NCI-H1105 treated with DMSO at 0.1 percent for 48 hours (cell line): ENCODE results near the gene TBC1D4.
"Not testable (repeated sequence)": the region's sequence is repeated elsewhere in the genome, so short reads cannot be mapped to it uniquely, and the experiment has no call there.

Experiments
- DNase-seq: peaks from one replicate; lab custom pipeline; 2025; lab: John Stamatoyannopoulos, UW

The TBC1D4 gene

DNA sequence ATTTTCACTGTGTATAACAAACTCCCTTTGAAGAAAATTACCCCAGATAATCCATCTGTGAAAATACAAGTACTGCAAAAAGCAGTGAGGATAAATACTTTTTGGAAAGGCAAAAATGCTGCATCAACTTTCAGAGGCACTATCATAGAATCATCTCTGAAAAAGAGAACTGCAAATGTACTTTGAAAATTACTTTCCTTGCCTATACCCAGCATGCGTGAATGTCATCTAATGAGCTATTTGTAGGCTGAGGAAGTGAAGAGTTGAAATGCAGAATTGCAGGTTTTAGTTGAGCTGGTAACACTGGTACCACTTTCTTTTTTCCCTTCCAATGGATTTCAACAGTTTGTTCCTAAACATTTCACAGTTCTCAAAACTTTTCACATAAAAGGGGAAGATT lies 196.7 kb downstream of the TBC1D4 start:
- DNase-seq = no peak

DNA sequence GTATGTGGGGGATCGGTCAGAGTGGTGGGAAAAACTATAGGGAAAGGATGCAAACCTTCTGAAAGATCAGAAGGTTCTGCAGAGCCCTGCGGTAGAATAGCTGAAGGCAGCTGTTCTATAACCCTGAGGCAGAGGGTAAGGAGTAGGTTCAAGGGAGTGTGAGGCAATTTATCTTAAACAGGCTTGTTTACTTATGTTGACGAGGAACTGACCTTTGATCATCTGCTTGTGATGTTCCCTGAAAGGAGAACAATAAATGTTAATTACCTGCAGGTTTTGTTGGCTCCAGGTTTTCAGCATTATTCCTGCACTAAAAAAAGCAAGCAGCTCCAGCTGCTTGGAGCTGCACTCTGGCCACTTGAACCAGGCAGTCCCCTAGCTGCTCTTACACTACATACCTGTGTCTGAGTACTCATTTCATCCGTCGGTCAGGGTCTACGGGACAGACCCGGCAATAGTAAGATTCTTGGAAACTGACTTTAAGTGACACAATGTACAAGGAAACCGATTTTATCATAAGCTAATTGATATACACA lies 202.1 kb downstream of the TBC1D4 start:
- DNase-seq = no peak

DNA sequence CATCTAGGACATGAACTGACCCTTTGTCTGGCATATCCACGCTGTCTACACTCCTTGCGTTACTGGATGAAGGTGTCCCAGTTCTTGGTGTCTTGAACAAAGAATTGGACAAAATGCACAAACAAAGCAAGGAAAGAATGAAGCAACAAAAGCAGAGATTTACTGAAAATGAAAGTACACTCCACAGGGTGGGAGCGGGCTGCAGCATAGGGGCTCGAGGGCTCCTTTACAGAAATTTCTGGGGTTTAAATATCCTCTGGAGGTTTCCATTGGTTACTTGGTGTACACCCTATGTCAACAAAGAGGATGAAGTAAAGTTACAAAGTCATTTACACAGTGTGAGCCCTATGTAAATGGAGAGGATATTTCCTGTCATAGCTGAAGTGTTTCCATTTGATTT lies 208.3 kb downstream of the TBC1D4 start:
- DNase-seq = not testable (repeated sequence)

- no peak for DNase-seq
Observed at GRCh38 chr13:75271846-75272245, 210.1 kb downstream of the TBC1D4 start.

- DNase-seq = not testable (repeated sequence)
Observed at GRCh38 chr13:75268481-75268880, 213.5 kb downstream of the TBC1D4 start.

DNA sequence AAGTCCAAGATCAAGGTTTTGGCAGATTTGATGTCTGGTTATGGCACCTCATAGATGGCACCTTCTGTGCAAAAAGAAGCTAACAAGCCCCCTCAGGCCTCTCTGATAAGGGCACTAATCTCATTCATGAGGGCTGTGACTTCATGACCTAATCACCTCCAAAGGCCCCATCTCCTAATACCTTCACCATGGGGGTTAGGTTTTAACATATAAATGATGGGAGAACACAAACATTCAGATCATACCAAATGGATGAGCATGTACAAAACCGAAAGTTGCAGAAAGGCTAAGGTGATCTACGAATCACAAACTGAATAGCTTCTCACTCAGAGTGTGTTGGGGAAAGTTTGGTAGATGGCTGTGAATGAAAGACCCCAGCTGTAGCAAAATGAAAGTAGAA lies 217.4 kb downstream of the TBC1D4 start:
- no peak for DNase-seq

DNA sequence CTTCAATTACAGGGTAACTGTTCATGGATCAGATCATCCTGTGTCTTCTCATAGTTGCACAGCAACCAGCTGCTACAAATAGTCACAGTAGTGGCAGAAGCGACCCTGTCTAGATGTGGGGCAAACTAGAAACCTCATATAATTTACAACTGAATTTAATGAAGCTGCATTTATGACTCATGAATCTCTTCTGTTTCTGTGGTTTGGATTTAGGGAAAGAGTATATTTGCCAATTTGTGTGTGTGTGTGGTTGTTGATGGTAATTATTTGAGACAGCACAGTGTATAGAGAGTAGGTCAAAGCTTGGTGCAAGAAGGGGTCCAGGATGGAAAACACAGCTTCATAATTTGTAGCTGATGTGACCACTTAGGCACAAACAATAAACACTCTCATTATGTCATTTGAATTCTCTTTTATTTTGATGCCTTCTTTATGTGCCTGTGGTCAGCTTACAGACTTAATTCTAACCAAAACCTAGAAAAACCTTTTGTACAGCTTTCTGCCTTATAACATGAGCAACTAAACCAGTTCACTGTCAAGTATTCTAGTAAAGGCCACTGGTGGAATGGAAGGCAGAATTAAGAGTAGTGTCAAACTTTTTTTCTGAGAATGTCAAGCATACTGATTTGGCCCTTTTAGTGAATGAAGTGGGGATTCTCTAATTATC lies 218.1 kb downstream of the TBC1D4 start:
- DNase-seq = no peak

DNA sequence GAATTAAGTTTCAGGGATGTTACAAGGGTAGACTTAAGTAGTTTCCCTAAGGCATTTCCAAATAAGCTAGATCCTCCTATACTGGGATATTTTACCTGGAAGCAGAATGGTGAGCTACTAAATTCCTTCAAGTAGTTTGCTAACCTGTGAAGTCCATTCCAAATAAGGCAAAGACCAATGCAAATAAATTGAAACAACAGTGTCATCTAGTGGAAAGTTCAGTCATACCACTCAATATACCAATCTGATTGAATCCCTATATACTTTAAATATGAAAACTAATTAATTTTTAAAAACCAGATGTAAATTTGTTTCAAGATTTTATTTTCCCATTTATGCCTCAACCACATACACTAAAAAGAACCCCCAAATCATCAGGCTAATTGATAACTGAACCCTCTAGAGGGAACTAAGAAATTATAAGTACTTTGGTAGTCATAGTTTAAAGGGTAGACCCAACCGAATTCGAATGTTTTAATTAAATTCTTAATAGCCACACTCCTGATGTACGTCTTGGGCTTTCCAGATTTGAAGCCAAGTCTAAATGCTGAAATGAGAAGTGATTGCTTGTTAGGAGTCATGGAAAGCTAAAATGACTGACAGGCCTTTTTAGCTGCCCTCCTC lies 223.7 kb downstream of the TBC1D4 start:
- peak; percentile 25 for DNase-seq

DNA sequence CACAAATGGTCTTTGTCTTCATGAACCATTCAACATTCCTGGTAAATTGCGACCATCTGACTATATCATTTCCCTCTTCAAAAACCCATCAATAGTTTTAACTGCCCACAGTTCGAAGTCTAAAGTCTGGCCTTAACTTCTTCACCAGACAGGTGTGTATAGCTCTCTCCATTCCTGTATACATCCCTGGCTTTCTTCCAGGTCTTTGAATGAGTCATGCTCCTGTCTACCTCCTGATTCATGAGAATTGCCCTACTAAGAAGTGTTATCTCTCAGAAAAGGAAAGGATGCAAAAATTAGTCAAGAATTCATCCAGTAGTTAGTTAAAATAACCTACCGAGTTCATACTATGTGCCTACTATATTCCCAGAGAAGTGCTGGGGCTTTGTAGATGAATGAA lies 225.0 kb downstream of the TBC1D4 start:
- peak; percentile 0 for DNase-seq

GRCh38 chr13:75255653-75256052 lies 226.3 kb downstream of the TBC1D4 start:
- DNase-seq = no peak

DNA sequence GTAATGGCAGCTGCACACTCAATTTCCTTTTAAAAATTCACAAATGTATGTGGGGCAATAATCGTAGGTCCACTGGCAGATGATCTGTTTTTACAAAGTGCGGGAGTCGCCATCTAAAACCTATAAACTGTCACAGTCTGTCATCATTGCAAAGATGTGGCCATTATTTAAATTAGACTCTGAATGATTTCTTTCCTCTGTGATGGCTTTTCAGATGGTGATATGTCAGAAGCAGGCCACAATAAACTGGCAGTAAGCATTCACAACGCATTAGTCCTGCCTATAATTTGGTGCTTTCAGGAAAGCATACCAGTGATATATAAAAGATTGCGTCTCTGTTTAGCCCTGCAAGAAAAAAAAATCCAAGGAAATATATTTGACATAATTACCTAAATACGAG lies 226.8 kb downstream of the TBC1D4 start:
- no peak for DNase-seq

- DNase-seq = no peak
Observed at GRCh38 chr13:75251188-75251587, 230.8 kb downstream of the TBC1D4 start.

DNA sequence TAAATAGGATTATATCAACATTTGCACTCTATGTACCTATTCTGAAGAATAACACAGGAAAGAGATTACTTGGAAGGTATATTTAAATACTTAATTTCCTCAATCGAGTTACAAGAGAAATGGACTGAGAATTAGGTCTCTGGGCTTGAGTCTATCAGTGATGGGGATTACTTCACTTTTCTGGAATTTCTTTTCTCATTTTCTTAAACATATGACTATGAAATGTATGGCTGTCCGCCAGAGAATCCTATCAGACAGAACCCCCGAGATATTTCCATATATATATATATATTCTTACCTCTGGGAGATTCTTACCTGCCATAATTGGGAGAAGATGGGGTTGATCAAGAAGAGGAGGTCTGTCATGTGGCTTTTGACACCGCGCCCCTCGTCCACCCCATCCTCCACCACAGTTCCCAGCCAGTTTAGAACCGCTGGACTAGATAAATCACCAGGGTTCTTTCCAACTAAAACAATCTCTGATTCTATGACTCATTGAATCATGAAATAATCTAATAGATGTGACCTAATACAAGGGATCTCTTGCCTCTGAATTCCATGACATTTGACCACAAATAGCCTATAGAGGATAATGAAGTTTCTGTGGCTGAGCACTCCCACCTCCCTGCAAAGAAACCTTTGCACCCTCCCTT lies 231.3 kb downstream of the TBC1D4 start:
- DNase-seq = no peak

DNA sequence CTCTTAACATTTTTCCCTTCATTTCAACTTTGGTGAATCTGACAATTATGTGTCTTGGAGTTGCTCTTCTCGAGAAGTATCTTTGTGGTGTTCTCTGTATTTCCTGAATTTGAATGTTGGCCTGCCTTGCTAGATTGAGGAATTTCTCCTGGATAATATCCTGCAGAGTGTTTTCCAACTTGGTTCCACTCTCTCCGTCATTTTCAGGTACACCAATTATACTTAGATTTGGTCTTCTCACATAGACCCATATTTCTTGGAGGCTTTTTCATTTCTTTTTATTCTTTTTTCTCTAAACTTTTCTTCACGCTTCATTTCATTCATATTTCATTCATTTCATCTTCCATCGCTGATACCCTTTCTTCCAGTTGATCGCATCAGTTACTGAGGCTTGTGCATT lies 236.4 kb downstream of the TBC1D4 start:
- not testable (repeated sequence) for DNase-seq

GRCh38 chr13:75240240-75240639 lies 241.7 kb downstream of the TBC1D4 start:
- not testable (repeated sequence) for DNase-seq

DNA sequence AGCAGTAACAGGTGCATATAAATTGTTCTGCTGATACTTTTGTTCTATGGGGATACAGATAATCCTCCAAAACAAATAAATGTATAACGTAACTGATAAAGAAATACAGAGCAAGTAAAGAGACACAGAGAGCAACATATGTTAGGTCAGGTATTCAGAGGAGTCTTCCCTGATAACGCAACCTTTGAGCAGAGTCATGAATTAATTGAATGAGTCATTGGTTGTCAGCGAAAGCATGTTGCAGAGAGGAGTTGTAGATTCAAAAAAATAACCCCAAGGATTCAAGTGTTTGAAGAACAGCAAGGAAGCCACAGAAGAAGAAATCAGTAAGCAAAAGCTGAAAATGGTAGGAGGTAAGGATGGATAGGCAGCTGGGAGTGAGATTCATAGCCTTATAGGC lies 245.2 kb downstream of the TBC1D4 start:
- DNase-seq = no peak
